Measurements from ENCODE around the gene ATMIN. TPM values are rescaled to one million over a fixed set of nuclear protein-coding genes. Genes with fewer than 3 reads are reported as not detected.

The ATMIN gene
- total RNA-seq, 1 experiment from 2014 or later = 66.6 TPM

- H3K4me3 Mint-ChIP-seq = peak overlapping the region; percentile 82 to 88
- no peak overlapping the region for H2BK120ac ChIP-seq (ENCODE audit: low read depth, low read length, poor library complexity, severe bottlenecking)
- H2BK12ac ChIP-seq (ENCODE audit: insufficient read length, low read depth, low read length) = no peak overlapping the region
- H3K23me2 ChIP-seq (ENCODE audit: insufficient read length, low read depth, low read length, poor library complexity, severe bottlenecking) = peaks cover 7% of the 10 kb centered on the region
- no peaks in the 10 kb centered on the region for H3K27me3 Mint-ChIP-seq (ENCODE audit: low read depth)
- DNase-seq = no peak
- peak overlapping the region; percentile 96 for H3K4me2 ChIP-seq (ENCODE audit: insufficient read depth, insufficient read length, low read length)
- no peaks in the 10 kb centered on the region for H4K20me1 ChIP-seq (ENCODE audit: control insufficient read depth, insufficient read depth, insufficient read length)
- peaks cover 3% of the 10 kb centered on the region for H3K79me1 ChIP-seq (ENCODE audit: insufficient read depth, low read depth, low read length, poor library complexity, severe bottlenecking)
- no peak overlapping the region for H3K56ac ChIP-seq (ENCODE audit: insufficient read length, low read depth, low read length)
- no peak overlapping the region for H3K14ac ChIP-seq (ENCODE audit: insufficient read depth, low read length)
- peaks cover 8 to 10% of the 10 kb centered on the region in 2 experiments for H3K9me3 Mint-ChIP-seq
- no peaks in the 10 kb centered on the region for H3K27me3 ChIP-seq (ENCODE audit: insufficient read depth, low read length)
- no peak overlapping the region for H3K18ac ChIP-seq (ENCODE audit: insufficient read length, low read depth, low read length)
- H2AK5ac ChIP-seq (ENCODE audit: insufficient read length, low read length) = no peak overlapping the region
- H4K8ac ChIP-seq (replicated peaks; ENCODE audit: insufficient read length, low read depth, low read length) = no peak overlapping the region
- no peak overlapping the region for H2BK15ac ChIP-seq (ENCODE audit: low read depth, low read length)
- H3K23ac ChIP-seq (ENCODE audit: insufficient read length, low read depth, low read length) = no peak overlapping the region
- no CpG with 5 or more reads among the region's 10 CpGs for WGBS (ENCODE audit: extremely low coverage, insufficient read length, low lambda C conversion rate)
- no peaks in the 10 kb centered on the region for H3K9me3 ChIP-seq (ENCODE audit: control insufficient read depth, low read depth, low read length)
- peaks cover 8% of the 10 kb centered on the region; the same call in 1 of the 2 replicates for H3K79me2 ChIP-seq (ENCODE audit: insufficient read depth, low read length)
- H3K4ac ChIP-seq (ENCODE audit: low read depth, low read length) = no peak overlapping the region
- H3K4me1 Mint-ChIP-seq = peaks cover 21 to 22% of the 10 kb centered on the region in 2 experiments
- H3K27ac Mint-ChIP-seq = peak overlapping the region in 1 of 3 experiments; percentile 81; a peak in 1 of 7 replicates
- 0 out of 2 replicates have a peak, but pooled peaks cover 5% of the 10 kb centered on the region for H3K4me1 ChIP-seq (ENCODE audit: insufficient read depth, low read length)
- no peak overlapping the region for H4K91ac ChIP-seq (ENCODE audit: insufficient read length, low read depth, low read length)
- no peak overlapping the region for H3T11ph ChIP-seq (ENCODE audit: low read length)
- H3K9ac ChIP-seq (ENCODE audit: extremely low read depth, insufficient read length, low read length) = peak overlapping the region; percentile 80
- H2AFZ ChIP-seq (ENCODE audit: low read length) = no peak overlapping the region
- no peak overlapping the region for H2BK20ac ChIP-seq (ENCODE audit: low read depth, low read length, poor library complexity, severe bottlenecking)
- H4K5ac ChIP-seq (ENCODE audit: insufficient read length, low read depth, low read length) = no peak overlapping the region
- no peak for TF ChIP-seq CTCF (conservative IDR thresholded peaks at IDR 0.05)
- no peak overlapping the region for H3K27ac ChIP-seq (ENCODE audit: insufficient read length, low read depth, low read length)
- no peak overlapping the region for H2BK5ac ChIP-seq (ENCODE audit: insufficient read length, low read length)
- peaks cover 22 to 50% (median 47%) of the 10 kb centered on the region in 3 experiments for H3K36me3 Mint-ChIP-seq (ENCODE audit: insufficient read depth in 1 of 3, low read depth in 3 of 3)
These were observed 1.2 kb downstream of the ATMIN start for GRCh38 chr16:81036751-81037350.

Measured in H9 (cell line).